K562 (cell line): ENCODE results near the gene GPN1. TPM values are rescaled to one million over a fixed set of nuclear protein-coding genes. Genes with fewer than 3 reads are reported as not detected.

ENCODE experiments used
- ATAC-seq: fragments of 200-7000 bp; cut with Tn5 transposase; 3 replicates; pipeline ENCODE4 v1.9.1; 2020; ENCODE audit warnings: moderate library complexity
- BruUV-seq: library from RNA; stranded (reverse); fragments of 400-500 nt; replicated peaks from 2 replicates; lab custom pipeline; 2021; lab: Mats Ljungman, UMichigan
- CTCF ChIA-PET: fragments of 300-600 bp; formaldehyde crosslinking; extraction: SDS; loops from one replicate; lab custom pipeline; 2021; ENCODE audit warnings: low intra/inter-chr PET ratio; lab: Yijun Ruan, JAX
- POLR2A ChIA-PET: fragments of 300-600, 350-650 bp; sonication (Branson Sonifier 250); formaldehyde crosslinking; extraction: SDS; loops from one replicate; lab custom pipeline; 2021; ENCODE audit warnings: antibody characterized with exemption, inconsistent platforms; lab: Yijun Ruan, JAX
- DNase-seq, 4 experiments: peaks; one replicate each; pipeline versions ENCODE4 v3.0.0 to v3.0.0-alpha.2; 2011 to 2018; ENCODE audit warnings: low spot score in 3 of 4, mixed read lengths in 3 of 4; ENCODE audit errors: extremely low read depth in 1 of 4
- FAIRE-seq: peaks from 2 replicates; lab custom pipeline; 2011; peaks lifted over from hg19 to GRCh38; lab: Jason Lieb, UNC
- H2AFZ ChIP-seq: 2 replicates; pipeline ENCODE4 v1.6.0; 2011; ENCODE audit warnings: low read depth, low read length, control low read depth, inconsistent platforms
- H3K27ac ChIP-seq: fragments of 200-600 bp; 3 replicates; pipeline ENCODE4 v1.8.0; 2011; ENCODE audit warnings: low read depth, mild to moderate bottlenecking, control low read depth, inconsistent platforms, low read length, moderate library complexity, mixed read lengths; ENCODE audit errors: extremely low read depth
- H3K27me3 ChIP-seq, 2 experiments: fragments of 300-600 bp in 1 of 2; 2 replicates in 1 of 2; 3 replicates in 1 of 2; pipeline versions ENCODE4 v1.6.0 to v1.8.0; 2011; ENCODE audit warnings: inconsistent platforms in 2 of 2, low read length in 2 of 2, mild to moderate bottlenecking in 1 of 2, mixed read lengths in 1 of 2, moderate library complexity in 1 of 2; ENCODE audit not compliant: control insufficient read depth in 2 of 2, insufficient read depth in 2 of 2
- H3K36me3 ChIP-seq: fragments of 300-600 bp; 3 replicates; pipeline ENCODE4 v1.8.0; 2011; ENCODE audit warnings: mild to moderate bottlenecking, low read length, inconsistent platforms; ENCODE audit not compliant: control insufficient read depth, insufficient read depth
- H3K4me1 ChIP-seq, 2 experiments: fragments of 200-600 bp in 1 of 2; replicated peaks in 1 of 2; 2 replicates in 1 of 2; 3 replicates in 1 of 2; pipeline versions ENCODE4 v1.5.1 to v1.8.0; 2011; ENCODE audit warnings: inconsistent platforms in 2 of 2, low read length in 2 of 2, mild to moderate bottlenecking in 1 of 2, mixed read lengths in 1 of 2, moderate library complexity in 1 of 2; ENCODE audit not compliant: control insufficient read depth in 2 of 2, insufficient read depth in 2 of 2
- H3K4me2 ChIP-seq: 2 replicates; pipeline ENCODE4 v1.6.1; 2011; ENCODE audit warnings: low read length, control low read depth, inconsistent platforms, mixed read lengths; ENCODE audit not compliant: insufficient read depth
- H3K4me3 ChIP-seq: fragments of 200-600 bp; sonication (generic), shearing (Covaris generic); 2 replicates; pipeline ENCODE4 v1.5.1; 2016; ENCODE audit warnings: control low read depth, inconsistent platforms
- H3K79me2 ChIP-seq: fragments of 200-600 bp; 3 replicates; pipeline ENCODE4 v1.8.0; 2011; ENCODE audit warnings: low read length, inconsistent platforms; ENCODE audit not compliant: control insufficient read depth, insufficient read depth
- H3K9ac ChIP-seq, 2 experiments: 2 replicates each; pipeline versions ENCODE4 v1.6.0 to v1.6.1; 2011; ENCODE audit warnings: low read depth in 2 of 2, low read length in 2 of 2, control low read depth in 1 of 2, inconsistent platforms in 1 of 2, mild to moderate bottlenecking in 1 of 2, mixed read lengths in 1 of 2; ENCODE audit not compliant: insufficient read depth in 1 of 2
- H3K9me1 ChIP-seq: one replicate; pipeline ENCODE4 v1.6.0; 2011; ENCODE audit warnings: inconsistent platforms, mild to moderate bottlenecking, low read length, moderate library complexity; ENCODE audit not compliant: control insufficient read depth, insufficient read depth
- H3K9me3 ChIP-seq: replicated peaks from 2 replicates; pipeline ENCODE4 v1.5.1; 2011; ENCODE audit warnings: low read depth, low read length, inconsistent platforms; ENCODE audit not compliant: control insufficient read depth, insufficient read depth
- H4K20me1 ChIP-seq: replicated peaks from 2 replicates; pipeline ENCODE4 v1.6.1; 2011; ENCODE audit warnings: low read length, inconsistent platforms, mixed read lengths; ENCODE audit not compliant: control insufficient read depth, insufficient read depth
- ATF7 ChIP-seq: fragments of 450-650 bp; IDR thresholded peaks from 2 replicates; pipeline ENCODE4 v1.7.1; 2014; ENCODE audit warnings: mild to moderate bottlenecking, moderate library complexity
- CBX8 ChIP-seq: fragments of 200-600 bp; sonication (generic); IDR thresholded peaks from 2 replicates; pipeline ENCODE4 v1.6.1; 2012; ENCODE audit warnings: borderline replicate concordance, mixed run types, low read depth, mild to moderate bottlenecking, moderate library complexity, mixed read lengths, low read length, control low read depth, inconsistent platforms; ENCODE audit not compliant: poor library complexity, severe bottlenecking; ENCODE audit errors: extremely low read depth
- DIDO1 ChIP-seq: fragments of 450-650 bp; IDR thresholded peaks from 2 replicates; pipeline ENCODE4 v1.6.1; 2016; ENCODE audit warnings: low read depth, missing biosample characterization, missing genetic modification characterization
- ELF4 ChIP-seq: fragments of 450-650 bp; formaldehyde crosslinking; IDR thresholded peaks from 2 replicates; pipeline ENCODE4 v1.4.0; 2022; ENCODE audit warnings: missing genetic modification characterization
- HNRNPK ChIP-seq: fragments of 200-400 bp; formaldehyde crosslinking; IDR thresholded peaks from one replicate; pipeline ENCODE4 v1.6.1; 2018; ENCODE audit warnings: mild to moderate bottlenecking, low read depth, low read length; ENCODE audit not compliant: poor library complexity, severe bottlenecking
- NFE2 ChIP-seq: IDR thresholded peaks from 2 replicates; pipeline ENCODE4 v1.6.1; 2014; ENCODE audit warnings: antibody characterized with exemption, low read depth
- NFRKB ChIP-seq: fragments of 450-650 bp; IDR thresholded peaks from 2 replicates; pipeline ENCODE4 v1.6.1; 2016; ENCODE audit warnings: low read depth
- PHF20 ChIP-seq: fragments of 450-650 bp; IDR thresholded peaks from 2 replicates; pipeline ENCODE4 v1.6.1; 2018; ENCODE audit not compliant: partially characterized antibody
- PHF8 ChIP-seq: fragments of 200-600 bp; sonication (generic); IDR thresholded peaks from 2 replicates; pipeline ENCODE4 v1.6.1; 2012; ENCODE audit warnings: mixed run types, mild to moderate bottlenecking, inconsistent platforms, low read length, moderate library complexity, borderline replicate concordance
- SRSF1 ChIP-seq: fragments of 200-400 bp; formaldehyde crosslinking; IDR thresholded peaks from 2 replicates; pipeline ENCODE4 v1.6.1; 2017; ENCODE audit warnings: mild to moderate bottlenecking, low read depth, low read length, moderate library complexity
- TAF7 ChIP-seq: fragments of 450-650 bp; IDR thresholded peaks from 2 replicates; pipeline ENCODE4 v1.6.1; 2016; ENCODE audit warnings: missing genetic modification characterization, missing compliant biosample characterization
- TARDBP ChIP-seq: fragments of 450-650 bp; IDR thresholded peaks from 2 replicates; pipeline ENCODE4 v1.6.1; 2016
- ZNF830 ChIP-seq: fragments of 250-450 bp; sonication (Bioruptor Pico); IDR thresholded peaks from 2 replicates; pipeline ENCODE4 v1.5.0; 2021; ENCODE audit warnings: mild to moderate bottlenecking
- WGBS: fragments of 100-300 bp; shearing (Covaris generic); methylation state at CpG from one replicate; pipeline ENCODE4 v1.1.6; 2016; ENCODE audit warnings: low coverage, mixed read lengths; ENCODE audit not compliant: insufficient coverage; ENCODE audit errors: missing lambda C conversion rate; 5-methylcytosine and 5-hydroxymethylcytosine counted together
- in situ Hi-C: fragments of 300-500 bp; cut with MboI; formaldehyde crosslinking; loops from 4 replicates; pipeline ENCODE4 v1.15.0; 2018; ENCODE audit warnings: inconsistent platforms, mixed read lengths
- intact Hi-C: fragments of 100-400 bp; cut with micrococcal nuclease; formaldehyde crosslinking; loops from 2 replicates; pipeline ENCODE4 v1.14.2; 2022
- polyA plus RNA-seq, 8 experiments: library from polyadenylated mRNA; depleted of rRNA in 4 of 8; stranded (reverse) in 5 of 8; unstranded in 3 of 8; fragments of >200 nt; fragmentation: Nextera tagmentation in 2 of 8; fragmentation: Illumina TruSeq in 1 of 8; extraction: Ambion mirVana in 2 of 8; extraction: Trizol in 1 of 8; gene quantifications; 2 replicates each; pipeline versions ENCODE4 v1.2.1 to v1.2.3, GENCODE V29; 2011 to 2014; ENCODE audit warnings: inconsistent platforms in 1 of 8, missing spikeins in 1 of 8
- total RNA-seq, 7 experiments: library from RNA; depleted of rRNA in 6 of 7; stranded (reverse); fragments of >200 nt in 6 of 7; fragmentation: Illumina TruSeq in 2 of 7; extraction: Trizol in 2 of 7; gene quantifications; 2 replicates each; pipeline versions ENCODE4 v1.2.1 to v1.2.3, GENCODE V29; 2011 to 2021; ENCODE audit warnings: low replicate concordance in 1 of 7
- TF ChIP-seq, protein P1 (sequence below): fragments of 250-450 bp; sonication (Bioruptor Pico); IDR thresholded peaks from 2 replicates; pipeline ENCODE4 v1.4.0; 2020

GPN1 gene
- total and polyA plus RNA-seq, 9 of the 15 experiments (the other 6 are each of a cell fraction or from before 2014, with no cell fraction given), result 23.4 to 171 (median 48.2) TPM

DNA sequence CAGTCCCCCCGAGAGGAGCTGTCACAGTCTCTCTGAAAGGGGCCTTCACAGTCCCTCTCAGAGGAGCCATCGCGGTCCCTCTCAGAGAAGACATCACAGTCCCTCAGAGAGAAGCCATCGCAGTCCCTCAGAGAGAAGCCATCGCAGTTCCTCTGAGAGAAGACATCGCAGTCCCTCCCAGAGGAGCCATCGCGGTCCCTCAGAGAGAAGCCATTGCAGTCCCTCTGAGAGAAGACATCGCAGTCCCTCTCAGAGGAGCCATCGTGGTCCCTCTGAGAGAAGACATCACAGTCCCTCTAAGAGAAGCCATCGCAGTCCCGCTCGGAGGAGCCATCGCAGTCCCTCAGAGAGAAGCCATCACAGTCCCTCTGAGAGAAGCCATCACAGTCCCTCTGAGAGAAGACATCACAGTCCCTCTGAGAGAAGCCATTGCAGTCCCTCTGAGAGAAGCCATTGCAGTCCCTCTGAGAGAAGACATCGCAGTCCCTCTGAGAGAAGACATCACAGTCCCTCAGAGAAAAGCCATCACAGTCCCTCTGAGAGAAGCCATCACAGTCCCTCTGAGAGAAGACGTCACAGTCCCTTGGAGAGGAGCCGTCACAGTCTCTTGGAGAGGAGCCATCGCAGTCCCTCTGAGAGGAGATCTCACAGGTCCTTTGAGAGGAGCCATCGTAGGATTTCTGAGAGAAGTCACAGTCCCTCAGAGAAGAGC, 47.3 kb upstream of the GPN1 start (continued):
- TF ChIP-seq DIDO1 (tag) (no peak), SRSF1 (no peak)

GRCh38 chr2:27582129-27582694, 46.6 kb upstream of the GPN1 start:
- Histone ChIP-seq H3K4me2 (peak overlapping the region; percentile 87), H3K79me2 (peaks cover 44% of the 10 kb centered on the region), H3K9me1 (no peaks in the 10 kb centered on the region), H3K9me3 (0 out of 2 replicates have a peak, but pooled peaks cover 4% of the 10 kb centered on the region), H3K4me3 (peak overlapping the region; percentile 54), H3K9ac (peak overlapping the region; percentile 66 to 84), H3K36me3 (peaks cover 3% of the 10 kb centered on the region; the same call in 1 of the 3 replicates), H4K20me1 (peaks cover 10% of the 10 kb centered on the region; the same call in 1 of the 2 replicates), H3K27me3 (no peaks in the 10 kb centered on the region), H3K27ac (peak overlapping the region; percentile 83), H2AFZ (peak overlapping the region; percentile 98), H3K4me1 (peaks cover 13 to 43% of the 10 kb centered on the region in 2 experiments)
- CTCF ChIA-PET, result no interaction called here
- DNase-seq (peak in 2 of 4 experiments; percentile 16 to 28), FAIRE-seq (no peak), ATAC-seq (0 out of 3 replicates have a peak, but pooled peaks have one; percentile 3)
- POLR2A ChIA-PET, result interaction anchor here (0.6 to 1.3 kb wide), 5 partner anchors 9 to 1775 kb away, joined by 3 to 7 read pairs (median 3); no protein-coding TSS in a partner anchor
- intact Hi-C loops, result loop anchor here (5.0 kb wide), 3 partner anchors 45 to 175 kb away; partner anchors contain the start of genes NRBP1 and PPM1G
- in situ Hi-C loops, result no loop called here
- TSS peak; percentile 84 for BruUV-seq
- WGBS, result 57% methylated on average over 16 of the region's 16 CpGs
- no peak for TF ChIP-seq PHF8
- TF ChIP-seq ZNF830 (CRISPR knock-in tag), result 0 out of 2 replicates have a peak, but pooled peaks have one; percentile 29
- no peak for TF ChIP-seq NFE2
- TF ChIP-seq TAF7 (tag), result peak; percentile 47; the same call in 1 of the 2 replicates
- TF ChIP-seq, protein P1, sequence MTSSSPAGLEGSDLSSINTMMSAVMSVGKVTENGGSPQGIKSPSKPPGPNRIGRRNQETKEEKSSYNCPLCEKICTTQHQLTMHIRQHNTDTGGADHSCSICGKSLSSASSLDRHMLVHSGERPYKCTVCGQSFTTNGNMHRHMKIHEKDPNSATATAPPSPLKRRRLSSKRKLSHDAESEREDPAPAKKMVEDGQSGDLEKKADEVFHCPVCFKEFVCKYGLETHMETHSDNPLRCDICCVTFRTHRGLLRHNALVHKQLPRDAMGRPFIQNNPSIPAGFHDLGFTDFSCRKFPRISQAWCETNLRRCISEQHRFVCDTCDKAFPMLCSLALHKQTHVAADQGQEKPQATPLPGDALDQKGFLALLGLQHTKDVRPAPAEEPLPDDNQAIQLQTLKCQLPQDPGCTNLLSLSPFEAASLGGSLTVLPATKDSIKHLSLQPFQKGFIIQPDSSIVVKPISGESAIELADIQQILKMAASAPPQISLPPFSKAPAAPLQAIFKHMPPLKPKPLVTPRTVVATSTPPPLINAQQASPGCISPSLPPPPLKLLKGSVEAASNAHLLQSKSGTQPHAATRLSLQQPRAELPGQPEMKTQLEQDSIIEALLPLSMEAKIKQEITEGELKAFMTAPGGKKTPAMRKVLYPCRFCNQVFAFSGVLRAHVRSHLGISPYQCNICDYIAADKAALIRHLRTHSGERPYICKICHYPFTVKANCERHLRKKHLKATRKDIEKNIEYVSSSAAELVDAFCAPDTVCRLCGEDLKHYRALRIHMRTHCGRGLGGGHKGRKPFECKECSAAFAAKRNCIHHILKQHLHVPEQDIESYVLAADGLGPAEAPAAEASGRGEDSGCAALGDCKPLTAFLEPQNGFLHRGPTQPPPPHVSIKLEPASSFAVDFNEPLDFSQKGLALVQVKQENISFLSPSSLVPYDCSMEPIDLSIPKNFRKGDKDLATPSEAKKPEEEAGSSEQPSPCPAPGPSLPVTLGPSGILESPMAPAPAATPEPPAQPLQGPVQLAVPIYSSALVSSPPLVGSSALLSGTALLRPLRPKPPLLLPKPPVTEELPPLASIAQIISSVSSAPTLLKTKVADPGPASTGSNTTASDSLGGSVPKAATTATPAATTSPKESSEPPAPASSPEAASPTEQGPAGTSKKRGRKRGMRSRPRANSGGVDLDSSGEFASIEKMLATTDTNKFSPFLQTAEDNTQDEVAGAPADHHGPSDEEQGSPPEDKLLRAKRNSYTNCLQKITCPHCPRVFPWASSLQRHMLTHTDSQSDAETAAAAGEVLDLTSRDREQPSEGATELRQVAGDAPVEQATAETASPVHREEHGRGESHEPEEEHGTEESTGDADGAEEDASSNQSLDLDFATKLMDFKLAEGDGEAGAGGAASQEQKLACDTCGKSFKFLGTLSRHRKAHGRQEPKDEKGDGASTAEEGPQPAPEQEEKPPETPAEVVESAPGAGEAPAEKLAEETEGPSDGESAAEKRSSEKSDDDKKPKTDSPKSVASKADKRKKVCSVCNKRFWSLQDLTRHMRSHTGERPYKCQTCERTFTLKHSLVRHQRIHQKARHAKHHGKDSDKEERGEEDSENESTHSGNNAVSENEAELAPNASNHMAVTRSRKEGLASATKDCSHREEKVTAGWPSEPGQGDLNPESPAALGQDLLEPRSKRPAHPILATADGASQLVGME, result no peak
- TF ChIP-seq HNRNPK, result no peak
- TF ChIP-seq CBX8, result no peak
- TF ChIP-seq ATF7, result peak; percentile 89
- 0 out of 2 replicates have a peak, but pooled peaks have one; percentile 24 for TF ChIP-seq TARDBP
- no peak for TF ChIP-seq ELF4 (CRISPR knock-in tag)
- TF ChIP-seq NFRKB, result peak; percentile 19
- no peak for TF ChIP-seq PHF20
